B cell (primary cell): ENCODE data around the gene CYTH4. TPM values are rescaled to one million over a fixed set of nuclear protein-coding genes. Genes with fewer than 3 reads are reported as not detected.

Experiments
- ATAC-seq: fragments of 200-7000 bp; cut with Tn5 transposase; one replicate; pipeline ENCODE4 v1.10.0; 2021; ENCODE audit warnings: low read depth, mild to moderate bottlenecking, moderate number of reproducible peaks, moderate library complexity
- CTCF ChIA-PET: fragments of 350-600 bp; sonication (Branson Sonifier 250); formaldehyde crosslinking; loops from one replicate; lab custom pipeline; 2021; ENCODE audit warnings: antibody characterized with exemption, inconsistent platforms; lab: Charles Lee
- POLR2A ChIA-PET: fragments of 350-600 bp; sonication (Branson Sonifier 250); formaldehyde crosslinking; loops from one replicate; lab custom pipeline; 2021; ENCODE audit warnings: antibody characterized with exemption; lab: Charles Lee
- DNase-seq: peaks from one replicate; pipeline ENCODE4 v3.0.0; 2013
- H2AFZ ChIP-seq: 2 replicates; pipeline ENCODE4 v1.6.1; 2012; ENCODE audit warnings: mild to moderate bottlenecking, low read depth, low read length; ENCODE audit not compliant: insufficient read depth, poor library complexity, severe bottlenecking
- H3K27ac ChIP-seq, 2 donors: 1 replicate in 1 of 2; 2 replicates in 1 of 2; pipeline ENCODE4 v1.5.1; 2012 to 2013; ENCODE audit warnings: low read length in 2 of 2, mild to moderate bottlenecking in 2 of 2, moderate library complexity in 1 of 2
- H3K27me3 ChIP-seq, 4 experiments: fragments of 200-600 bp in 1 of 4; sonication (generic) in 1 of 4; replicated peaks in 1 of 4; 1 replicate in 2 of 4; 2 replicates in 2 of 4; pipeline versions ENCODE4 v1.6.1 to v1.7.0; 2013 to 2016; ENCODE audit warnings: low read length in 3 of 4, mild to moderate bottlenecking in 2 of 4, mixed read lengths in 1 of 4, moderate library complexity in 1 of 4; ENCODE audit not compliant: insufficient read depth in 4 of 4, control insufficient read depth in 3 of 4; ENCODE audit errors: control extremely low read depth in 1 of 4
- H3K36me3 ChIP-seq, 2 experiments: replicated peaks in 1 of 2; 1 replicate in 1 of 2; 2 replicates in 1 of 2; pipeline versions ENCODE4 v1.6.1 to v1.7.1; 2013; ENCODE audit warnings: low read length in 1 of 2; ENCODE audit not compliant: insufficient read depth in 2 of 2, control insufficient read depth in 1 of 2; ENCODE audit errors: control extremely low read depth in 1 of 2, extremely low read depth in 1 of 2
- H3K4me1 ChIP-seq, 2 donors: fragments of 200-600 bp in 1 of 2; sonication (generic) in 1 of 2; 1 replicate in 1 of 2; 2 replicates in 1 of 2; pipeline versions ENCODE4 v1.5.1 to v1.6.1; 2013 to 2017; ENCODE audit warnings: low read length in 2 of 2; ENCODE audit not compliant: control insufficient read depth in 2 of 2, insufficient read depth in 2 of 2
- H3K4me2 ChIP-seq: replicated peaks from 2 replicates; pipeline ENCODE3; 2012; ENCODE audit warnings: mild to moderate bottlenecking, low read depth, low read length; ENCODE audit not compliant: poor library complexity, severe bottlenecking
- H3K4me3 ChIP-seq, 5 experiments: fragments of 200-600 bp in 1 of 5; sonication (generic) in 1 of 5; 1 replicate in 3 of 5; 2 replicates in 2 of 5; pipeline versions ENCODE4 v1.5.1 to v1.7.0; 2011 to 2016; ENCODE audit warnings: low read length in 4 of 5, mild to moderate bottlenecking in 4 of 5, low read depth in 2 of 5, control low read depth in 1 of 5, moderate library complexity in 1 of 5; ENCODE audit not compliant: insufficient read depth in 1 of 5; ENCODE audit errors: control extremely low read depth in 1 of 5, extremely low read depth in 1 of 5
- H3K79me2 ChIP-seq: fragments of 200-600 bp; sonication (generic); one replicate; pipeline ENCODE4 v1.6.0; 2016; ENCODE audit warnings: low read length; ENCODE audit not compliant: control insufficient read depth, insufficient read depth
- H3K9ac ChIP-seq: fragments of 200-600 bp; sonication (generic); 2 replicates; pipeline ENCODE4 v1.6.1; 2017; ENCODE audit warnings: mild to moderate bottlenecking, low read length, moderate library complexity
- H3K9me3 ChIP-seq, 3 donors: one replicate each; pipeline versions ENCODE4 v1.6.1 to v1.7.1; 2013; ENCODE audit warnings: low read length in 2 of 3; ENCODE audit not compliant: control insufficient read depth in 2 of 3, insufficient read depth in 1 of 3; ENCODE audit errors: control extremely low read depth in 1 of 3
- H4K20me1 ChIP-seq: 2 replicates; pipeline ENCODE4 v1.6.0; 2012; ENCODE audit warnings: mild to moderate bottlenecking, low read length; ENCODE audit not compliant: insufficient read depth, control insufficient read depth, poor library complexity, severe bottlenecking
- H3K27ac Mint-ChIP-seq: one replicate; pipeline ENCODE4 v1.8.0; 2021; ENCODE audit warnings: mixed read lengths
- H3K27me3 Mint-ChIP-seq: one replicate; pipeline ENCODE4 v1.8.0; 2021; ENCODE audit warnings: mixed read lengths
- H3K4me1 Mint-ChIP-seq: one replicate; pipeline ENCODE4 v1.8.0; 2021; ENCODE audit warnings: mixed read lengths
- H3K4me3 Mint-ChIP-seq: one replicate; pipeline ENCODE4 v1.8.0; 2021; ENCODE audit warnings: mixed read lengths
- H3K9me3 Mint-ChIP-seq: one replicate; pipeline ENCODE4 v1.8.0; 2022; ENCODE audit warnings: mixed read lengths; ENCODE audit not compliant: insufficient read depth
- EZH2 ChIP-seq: IDR thresholded peaks from 2 replicates; pipeline ENCODE4 v1.6.1; 2012; ENCODE audit warnings: borderline replicate concordance, low read depth, mild to moderate bottlenecking, moderate library complexity, low read length; ENCODE audit not compliant: insufficient read depth, poor library complexity, severe bottlenecking
- WGBS: methylation state at CpG from one replicate; pipeline ENCODE4 v1.1.5; 2013; ENCODE audit warnings: missing lambda C conversion rate; ENCODE audit not compliant: insufficient coverage; 5-methylcytosine and 5-hydroxymethylcytosine counted together
- intact Hi-C: fragments of 100-400 bp; cut with micrococcal nuclease; formaldehyde crosslinking; loops from one replicate; pipeline ENCODE4 v1.10.0; 2022
- polyA plus RNA-seq: library from polyadenylated mRNA; depleted of rRNA; stranded (reverse); fragments of >200 nt; gene quantifications from 2 replicates; pipeline ENCODE4 v1.2.3, GENCODE V29; 2012
- total RNA-seq, 2 donors: library from RNA; stranded (reverse); fragments of 120-200 nt in 1 of 2; gene quantifications; 1 replicate in 1 of 2; 2 replicates in 1 of 2; pipeline versions ENCODE4 v1.2.3 to v1.2.4, GENCODE V29; 2013 to 2022
- TF ChIP-seq, protein P1 (sequence below): fragments of 200-600 bp; IDR thresholded peaks from one replicate; pipeline ENCODE4 v1.8.0; 2022; ENCODE audit warnings: antibody characterized with exemption, mild to moderate bottlenecking

Gene CYTH4
- total and polyA plus RNA-seq, 2 donors (not counting 1 experiment from before 2014, with no cell fraction given), result 98.0 to 154 TPM

DNA sequence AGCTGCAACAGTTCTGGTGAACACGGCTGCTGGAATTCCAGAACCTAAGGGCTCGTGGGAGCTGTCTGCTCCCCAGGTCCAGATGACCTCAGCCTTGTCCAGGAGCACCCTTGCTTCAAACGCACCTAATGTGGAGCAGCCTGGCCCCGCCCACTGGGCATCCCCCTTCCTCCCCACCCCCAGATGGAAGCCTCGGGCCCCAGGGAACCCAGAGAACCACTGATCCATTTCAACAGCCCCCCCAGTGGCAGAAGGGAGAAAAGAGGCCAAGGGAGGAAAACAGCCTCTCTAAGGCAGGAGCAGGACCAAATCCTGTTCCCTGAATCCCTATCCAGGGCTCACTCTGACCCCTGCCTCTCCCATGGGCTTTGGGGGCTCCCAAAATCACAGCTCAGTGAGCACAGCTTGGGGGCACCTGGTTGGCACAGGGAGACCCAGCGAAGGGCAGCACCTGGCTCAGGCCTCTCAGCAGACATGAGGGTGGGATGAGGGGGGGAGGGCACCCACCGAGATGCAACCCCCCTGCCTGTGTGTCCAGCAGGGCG, 1.2 kb downstream of the CYTH4 start:
- no peak overlapping the region for H2AFZ ChIP-seq
- H3K9me3 Mint-ChIP-seq, result no peaks in the 10 kb centered on the region
- 17% methylated on average over 6 of the region's 8 CpGs for WGBS
- H3K27ac Mint-ChIP-seq, result peak overlapping the region; percentile 97
- peak overlapping the region; percentile 90 for H3K9ac ChIP-seq
- peak overlapping the region; percentile 89 for H3K4me3 Mint-ChIP-seq
- H3K4me1 ChIP-seq, result peaks cover 34 to 64% of the 10 kb centered on the region in 2 donors
- no peak for TF ChIP-seq EZH2
- TF ChIP-seq, protein P1, sequence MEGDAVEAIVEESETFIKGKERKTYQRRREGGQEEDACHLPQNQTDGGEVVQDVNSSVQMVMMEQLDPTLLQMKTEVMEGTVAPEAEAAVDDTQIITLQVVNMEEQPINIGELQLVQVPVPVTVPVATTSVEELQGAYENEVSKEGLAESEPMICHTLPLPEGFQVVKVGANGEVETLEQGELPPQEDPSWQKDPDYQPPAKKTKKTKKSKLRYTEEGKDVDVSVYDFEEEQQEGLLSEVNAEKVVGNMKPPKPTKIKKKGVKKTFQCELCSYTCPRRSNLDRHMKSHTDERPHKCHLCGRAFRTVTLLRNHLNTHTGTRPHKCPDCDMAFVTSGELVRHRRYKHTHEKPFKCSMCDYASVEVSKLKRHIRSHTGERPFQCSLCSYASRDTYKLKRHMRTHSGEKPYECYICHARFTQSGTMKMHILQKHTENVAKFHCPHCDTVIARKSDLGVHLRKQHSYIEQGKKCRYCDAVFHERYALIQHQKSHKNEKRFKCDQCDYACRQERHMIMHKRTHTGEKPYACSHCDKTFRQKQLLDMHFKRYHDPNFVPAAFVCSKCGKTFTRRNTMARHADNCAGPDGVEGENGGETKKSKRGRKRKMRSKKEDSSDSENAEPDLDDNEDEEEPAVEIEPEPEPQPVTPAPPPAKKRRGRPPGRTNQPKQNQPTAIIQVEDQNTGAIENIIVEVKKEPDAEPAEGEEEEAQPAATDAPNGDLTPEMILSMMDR, result peak; percentile 51
- peak overlapping the region; percentile 79 to 83 for H3K27ac ChIP-seq
- H3K79me2 ChIP-seq, result peaks cover 51% of the 10 kb centered on the region
- ChIA-PET CTCF (interaction anchor here (1.0 to 11.9 kb wide), 12 partner anchors 13 to 284 kb away, joined by 3 to 126 read pairs (median 5); no protein-coding TSS in a partner anchor), POLR2A (interaction anchor here (1.5 kb wide), 1 partner anchor 26 kb away, joined by 3 read pairs; no protein-coding TSS in a partner anchor)
- peaks cover 30% of the 10 kb centered on the region for H4K20me1 ChIP-seq
- peaks cover 0 to 2% (median 0%) of the 10 kb centered on the region in 3 donors for H3K9me3 ChIP-seq
- DNase-seq (peak; percentile 67), ATAC-seq (no peak)
- peak overlapping the region; percentile 95 for H3K4me2 ChIP-seq
- peak overlapping the region; percentile 82 to 100 (median 99) for H3K4me3 ChIP-seq
- H3K36me3 ChIP-seq, result peaks cover 6 to 19% of the 10 kb centered on the region in 2 experiments
- H3K27me3 ChIP-seq, result no peaks in the 10 kb centered on the region
- peaks cover 82% of the 10 kb centered on the region for H3K4me1 Mint-ChIP-seq
- intact Hi-C loops, result loop anchor here (2.0 kb wide), 1 partner anchor 17 kb away; no protein-coding TSS in a partner anchor
- no peaks in the 10 kb centered on the region for H3K27me3 Mint-ChIP-seq
